GM19193 (cell line): Measurements from ENCODE around the gene COG6.

Experiments
- POLR2A ChIP-seq: IDR thresholded peaks from 4 replicates; pipeline ENCODE4 v1.6.1; 2011; ENCODE audit not compliant: insufficient read depth, insufficient read length; ENCODE audit errors: extremely low read depth

The COG6 gene

DNA sequence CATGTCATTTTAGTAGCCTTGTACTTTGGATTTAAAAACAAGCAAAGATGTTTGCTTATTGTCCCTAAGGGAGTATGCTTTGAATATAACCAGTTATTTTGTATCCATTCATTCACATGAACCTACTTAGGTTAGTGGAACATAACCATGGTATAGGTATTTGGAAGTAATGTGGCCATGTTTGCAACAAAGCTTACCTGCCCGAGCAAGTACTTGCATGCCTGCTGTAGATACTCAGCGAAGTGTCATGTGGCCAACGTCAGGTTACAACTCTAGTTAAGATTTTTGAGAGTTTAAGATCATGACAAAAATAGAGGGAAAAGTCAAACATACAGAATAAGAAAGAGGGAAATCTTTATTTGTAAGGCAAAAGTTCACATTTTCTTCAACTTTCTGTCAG, 57.2 kb downstream of the COG6 start:
- no peak for TF ChIP-seq POLR2A

DNA sequence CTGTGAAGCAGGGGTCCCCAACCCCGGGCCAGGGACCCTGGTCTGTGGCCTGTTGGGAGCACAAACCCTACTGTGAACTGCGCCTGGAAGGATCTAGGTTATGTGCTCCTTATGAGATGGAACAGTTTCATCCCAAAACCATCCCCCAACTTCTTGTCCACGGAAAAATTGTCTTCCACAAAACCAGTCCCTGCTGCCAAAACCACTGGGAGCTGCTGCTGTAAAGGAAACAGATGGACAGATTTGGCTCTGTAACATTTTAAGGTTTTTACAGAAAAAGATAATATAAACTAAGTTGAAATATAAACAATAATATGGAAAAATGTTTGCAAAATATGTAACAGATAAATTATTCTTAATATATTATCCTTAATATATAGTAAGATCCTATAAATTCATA, 73.7 kb downstream of the COG6 start:
- no peak for TF ChIP-seq POLR2A

DNA sequence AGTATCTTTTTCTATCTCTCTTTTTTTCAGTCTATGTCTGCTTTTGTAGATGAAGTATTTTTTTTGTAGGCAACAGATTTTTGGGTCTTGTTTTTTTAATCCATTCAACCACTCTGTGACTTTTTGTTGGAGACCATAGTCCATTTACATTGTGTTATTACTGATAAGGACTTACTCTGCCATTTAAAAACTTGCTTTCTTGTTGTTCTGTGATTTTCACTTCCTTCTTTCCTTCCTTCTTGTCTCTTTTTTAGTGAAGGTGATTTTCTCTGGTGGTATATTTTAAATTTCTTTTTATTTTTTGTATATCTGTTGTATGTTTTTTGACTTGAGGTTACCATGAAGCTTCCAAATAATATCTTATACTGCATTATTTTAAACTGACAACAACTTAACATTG, 79.5 kb downstream of the COG6 start:
- TF ChIP-seq POLR2A = no peak

DNA sequence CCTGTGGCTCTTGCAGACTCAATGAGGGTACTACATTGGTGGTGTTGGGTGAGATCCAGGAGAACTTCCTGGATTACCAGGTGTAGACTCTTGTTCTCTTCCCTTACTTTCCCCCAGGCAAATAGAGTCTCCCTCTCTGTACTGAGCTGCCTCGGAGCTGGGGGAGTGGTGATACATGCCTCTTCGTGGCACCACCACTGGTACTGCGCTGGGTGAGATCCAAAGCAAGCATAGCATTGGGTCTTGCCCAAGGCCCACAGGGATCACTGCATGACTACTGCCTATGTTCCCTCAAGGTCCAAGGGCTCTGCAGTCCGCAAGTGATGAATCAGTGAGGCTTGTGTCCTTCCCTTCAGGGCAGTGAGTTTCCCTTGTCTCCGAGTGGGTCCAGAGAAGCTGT, 81.6 kb downstream of the COG6 start:
- TF ChIP-seq POLR2A = no peak

DNA sequence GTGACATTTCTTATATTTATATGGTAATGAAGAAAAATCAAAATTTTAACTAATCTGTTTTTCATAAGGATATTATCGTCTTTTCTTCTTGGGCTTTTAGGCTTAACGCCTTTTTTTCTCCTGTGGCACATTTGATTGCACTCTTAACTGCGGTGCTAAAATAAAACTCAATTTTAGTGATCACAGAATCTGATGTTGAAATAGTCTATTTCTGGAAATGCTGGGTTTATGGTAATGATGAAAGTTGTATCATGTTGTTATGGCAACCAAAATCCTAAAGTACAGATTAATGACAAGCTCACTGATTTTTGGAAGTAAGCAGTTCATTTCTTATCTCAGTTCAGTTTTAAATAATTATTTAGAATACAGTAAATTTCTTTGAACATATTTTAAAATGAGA, 85.3 kb downstream of the COG6 start:
- TF ChIP-seq POLR2A = no peak

DNA sequence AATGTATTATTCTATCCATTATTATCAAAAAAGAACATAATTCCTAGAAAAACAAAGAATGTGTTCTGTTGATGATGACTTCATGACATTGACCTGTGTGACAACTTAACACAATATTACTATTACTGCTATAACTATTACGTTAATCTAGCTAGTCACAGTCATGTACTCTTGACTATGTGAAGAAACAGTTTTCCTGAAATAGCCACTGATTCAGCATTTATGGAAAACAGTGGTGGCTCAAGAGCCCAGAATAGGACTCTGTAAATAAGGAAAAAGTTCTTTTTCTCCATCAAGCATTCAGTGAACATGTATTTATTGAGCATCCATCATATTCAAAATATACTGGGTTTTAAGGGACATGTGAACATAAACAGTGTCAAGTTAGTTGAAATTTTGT, 93.5 kb downstream of the COG6 start:
- TF ChIP-seq POLR2A = no peak

DNA sequence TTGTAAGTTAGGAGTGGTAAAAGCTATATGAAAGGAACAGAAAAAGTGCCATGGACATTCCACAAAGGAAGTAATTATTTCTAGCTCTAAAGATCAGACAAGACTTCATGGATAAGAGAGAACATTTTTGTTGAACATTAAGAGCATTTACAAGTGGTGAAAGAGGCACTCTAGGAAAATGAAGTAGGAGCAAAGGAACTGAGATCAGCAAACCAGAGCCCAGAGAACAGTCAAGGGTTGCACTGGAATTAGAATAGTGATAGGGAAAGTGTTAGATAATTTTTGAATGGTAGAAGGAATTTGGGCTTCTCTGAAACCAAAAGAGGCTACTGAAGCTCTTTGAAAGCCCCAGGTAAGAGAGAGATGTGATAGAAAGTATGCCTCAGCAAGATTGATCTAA, 94.1 kb downstream of the COG6 start:
- TF ChIP-seq POLR2A = no peak

DNA sequence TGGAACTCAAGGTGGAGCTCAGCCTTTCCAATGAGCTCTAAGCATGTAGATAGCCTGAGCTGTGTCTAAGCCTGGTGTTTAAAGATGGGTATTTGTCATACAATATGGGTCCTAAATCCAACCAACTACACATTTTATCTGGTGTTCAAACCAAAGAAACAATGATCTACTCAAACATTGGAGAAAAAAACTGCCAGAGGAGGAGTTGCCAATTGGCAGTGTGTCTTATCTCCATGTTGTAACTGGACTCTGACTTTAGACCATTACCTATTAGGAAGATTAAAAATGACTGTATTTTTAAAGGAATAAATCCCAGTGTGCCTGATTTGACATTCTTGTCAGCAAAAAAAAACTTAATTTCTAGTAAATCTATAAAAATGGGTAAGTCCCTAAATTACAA, 96.3 kb downstream of the COG6 start:
- TF ChIP-seq POLR2A = no peak

DNA sequence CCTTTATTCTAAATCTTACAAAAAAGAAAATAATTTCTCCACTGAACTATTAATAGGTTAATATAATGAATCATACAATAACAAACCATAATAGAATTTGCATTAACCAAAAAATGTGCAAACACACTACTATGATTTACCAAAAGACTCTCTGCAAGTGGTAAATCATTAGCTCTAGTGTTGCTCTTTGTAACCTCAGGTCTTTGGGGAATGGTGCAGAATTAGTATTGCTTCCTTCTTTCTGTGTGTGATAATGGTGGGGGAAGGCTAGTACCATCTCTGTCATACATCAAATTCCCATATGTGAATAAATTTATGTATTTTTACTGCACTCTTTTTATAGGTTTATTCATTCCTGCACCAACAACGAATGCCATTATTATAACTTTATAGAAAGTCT, 105.1 kb downstream of the COG6 start:
- no peak for TF ChIP-seq POLR2A

DNA sequence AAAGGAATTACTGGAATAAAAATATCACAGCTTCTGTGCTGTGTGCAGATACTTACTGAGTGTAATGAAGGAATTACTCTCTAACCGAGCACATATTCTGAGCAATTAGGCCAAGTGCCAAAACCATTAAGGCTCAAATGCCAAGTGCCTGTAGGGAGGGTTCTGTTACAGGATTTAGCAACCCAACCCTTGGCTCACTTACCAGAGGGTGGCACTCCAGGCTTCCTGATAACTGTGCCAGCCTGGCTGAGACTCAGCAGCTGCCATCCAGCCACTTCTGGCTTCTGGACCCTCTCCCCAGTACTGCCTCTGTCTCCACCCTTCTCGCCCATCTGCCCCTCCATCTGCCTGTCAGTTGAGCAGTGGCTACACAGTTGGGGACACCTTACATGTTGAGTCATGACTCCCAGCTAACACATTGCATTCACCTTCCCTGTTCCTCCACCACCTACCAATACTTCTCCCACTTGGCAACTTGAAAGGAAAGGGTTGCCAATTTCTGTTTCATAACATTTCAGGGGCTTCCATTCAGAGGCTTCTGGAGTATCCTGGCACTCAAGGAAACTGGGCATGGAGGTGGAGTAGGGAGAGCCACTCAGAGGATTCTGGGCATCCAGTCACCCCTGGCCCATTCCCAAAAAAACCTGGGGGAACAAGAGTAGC, 110.5 kb downstream of the COG6 start:
- no peak for TF ChIP-seq POLR2A

DNA sequence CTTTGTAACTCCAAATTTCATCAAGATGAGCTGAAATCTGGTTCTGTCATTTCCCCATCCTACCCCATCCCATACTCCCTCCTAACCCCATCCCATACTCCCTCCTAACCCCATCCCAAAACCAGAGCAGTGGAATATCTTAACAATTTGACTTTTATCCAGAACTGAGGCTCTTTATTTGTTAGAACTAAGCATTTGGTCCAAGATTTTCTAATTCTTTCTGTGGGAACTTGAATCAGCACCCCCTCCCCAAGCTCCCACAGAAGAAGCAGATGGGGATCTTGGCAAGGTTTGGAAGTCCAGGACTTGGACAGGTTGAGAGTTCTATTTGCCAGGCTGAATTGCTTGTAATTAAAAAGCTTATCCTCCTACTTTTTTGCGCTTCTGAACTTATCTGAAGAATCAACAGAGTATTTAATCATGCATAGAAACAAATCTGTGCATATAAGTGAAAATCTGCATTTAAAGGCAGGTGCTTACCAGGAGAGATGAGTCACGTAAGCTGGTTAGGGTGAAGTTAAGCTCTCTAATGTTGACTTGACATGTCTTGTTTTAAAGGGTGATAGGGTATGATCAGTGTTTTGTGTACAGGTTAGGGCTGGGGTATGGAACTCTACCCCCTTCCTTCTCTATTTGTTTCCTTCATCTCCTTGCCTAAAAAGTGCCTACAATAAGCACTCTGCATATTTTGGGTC, 111.1 kb downstream of the COG6 start:
- TF ChIP-seq POLR2A = no peak

DNA sequence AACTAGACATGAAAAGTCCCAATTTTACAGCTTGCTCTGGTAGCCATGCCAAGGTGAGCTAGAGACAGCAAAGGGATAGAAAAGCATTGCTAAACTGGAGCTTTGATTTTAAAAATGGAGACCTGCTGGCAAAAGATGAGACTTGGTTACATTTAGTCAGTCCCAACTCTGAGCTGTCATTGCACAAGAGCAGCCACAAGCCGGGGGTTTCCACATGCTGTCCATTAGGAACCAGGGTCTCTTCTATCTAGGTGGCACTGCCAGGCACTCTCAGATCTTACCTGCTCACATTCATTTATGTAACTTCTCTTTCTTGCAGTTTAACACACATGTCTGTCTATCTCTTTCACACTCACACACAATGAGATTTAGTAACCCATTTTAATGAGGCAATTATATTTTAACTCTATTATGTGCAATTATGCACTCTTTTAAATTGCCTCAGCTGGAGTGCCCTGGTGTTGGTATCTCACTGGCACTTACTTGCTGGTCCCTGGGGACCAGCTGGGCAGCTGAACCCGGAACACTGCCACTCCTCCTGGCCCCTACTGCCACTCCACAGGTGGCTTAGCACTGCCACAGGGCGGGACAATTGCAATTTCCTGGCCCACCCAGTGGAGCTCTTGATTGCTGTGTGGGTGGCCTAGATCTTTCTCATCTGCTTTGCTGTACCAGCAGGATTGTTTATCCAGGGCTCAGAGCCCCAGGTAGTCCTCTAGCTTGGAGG, 112.5 kb downstream of the COG6 start:
- no peak for TF ChIP-seq POLR2A

DNA sequence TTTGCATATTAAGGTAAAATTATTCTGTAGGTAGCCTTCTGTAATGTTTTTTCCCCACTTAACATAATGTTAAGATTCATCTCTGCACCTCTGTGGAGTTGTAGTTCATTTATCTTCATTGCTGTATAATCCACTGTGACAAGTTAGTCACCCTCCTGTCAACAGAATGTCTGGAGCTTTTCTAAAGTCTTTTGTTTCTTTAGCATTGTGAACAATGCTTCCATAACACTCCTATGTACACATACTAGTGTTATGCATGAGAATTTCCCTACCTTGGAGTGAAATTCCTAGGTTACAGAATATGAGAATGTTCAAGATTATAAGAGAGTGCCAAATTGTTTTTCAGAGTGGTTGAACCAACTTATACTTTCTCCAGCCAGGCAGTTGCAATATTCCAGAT, 113.5 kb downstream of the COG6 start:
- no peak for TF ChIP-seq POLR2A

DNA sequence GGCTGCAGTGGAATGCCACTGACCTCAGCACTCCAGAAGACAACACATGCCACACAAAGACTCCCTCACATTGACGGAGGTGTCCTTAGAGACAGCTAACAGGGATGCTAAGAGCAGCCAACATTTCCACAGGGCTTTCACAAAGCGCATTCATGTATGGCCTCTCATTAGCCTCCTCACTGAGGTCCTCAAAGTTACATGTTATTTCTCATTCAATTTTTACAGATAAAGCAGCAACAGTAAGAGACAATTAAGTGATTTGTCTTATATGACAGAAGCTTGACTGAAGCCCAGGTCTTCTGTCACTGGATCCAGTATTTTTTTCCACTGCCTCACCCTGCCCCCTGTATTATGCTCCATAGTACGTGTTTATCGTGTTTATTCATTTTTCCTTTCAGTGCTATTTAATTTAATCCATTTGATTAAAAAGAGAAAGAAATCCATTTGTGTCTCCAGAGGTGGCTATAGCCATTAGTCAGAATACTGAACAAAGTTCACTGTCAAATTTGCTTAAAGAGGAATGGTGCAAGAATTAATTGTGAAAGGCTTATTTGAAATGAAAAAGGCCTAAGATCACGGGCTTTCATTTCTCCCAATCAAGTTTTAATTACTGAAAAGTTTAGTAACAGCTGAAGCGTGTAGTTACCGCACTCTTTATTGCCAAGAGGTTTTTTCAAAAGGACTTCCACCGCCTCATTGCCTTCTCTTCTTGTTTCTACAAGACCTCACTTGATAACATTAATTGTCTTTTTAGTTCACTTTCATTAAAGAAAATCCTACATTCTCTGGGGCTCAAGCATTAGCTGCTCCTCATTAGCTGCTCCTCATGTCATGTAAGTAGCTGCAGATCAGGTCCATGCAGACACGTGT, 115.0 kb downstream of the COG6 start:
- no peak for TF ChIP-seq POLR2A

DNA sequence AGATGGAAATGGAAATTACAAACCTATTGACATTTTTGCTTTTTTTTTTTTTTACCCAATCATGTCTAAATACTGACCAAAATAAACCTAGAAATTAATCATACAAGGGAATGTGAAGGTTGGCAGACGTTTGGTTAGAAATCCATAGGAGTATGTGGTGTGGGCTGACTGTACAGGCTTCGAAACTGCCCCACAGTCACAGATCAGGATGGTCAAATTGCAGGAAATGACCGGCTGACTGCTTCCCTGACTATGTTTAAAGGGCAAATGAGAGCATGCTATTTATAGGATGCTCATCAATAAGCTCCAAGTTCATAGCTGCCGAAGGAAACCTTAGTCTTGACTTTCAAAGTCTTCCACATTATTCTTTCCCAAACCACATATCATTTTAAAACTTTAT, 118.4 kb downstream of the COG6 start:
- no peak for TF ChIP-seq POLR2A

DNA sequence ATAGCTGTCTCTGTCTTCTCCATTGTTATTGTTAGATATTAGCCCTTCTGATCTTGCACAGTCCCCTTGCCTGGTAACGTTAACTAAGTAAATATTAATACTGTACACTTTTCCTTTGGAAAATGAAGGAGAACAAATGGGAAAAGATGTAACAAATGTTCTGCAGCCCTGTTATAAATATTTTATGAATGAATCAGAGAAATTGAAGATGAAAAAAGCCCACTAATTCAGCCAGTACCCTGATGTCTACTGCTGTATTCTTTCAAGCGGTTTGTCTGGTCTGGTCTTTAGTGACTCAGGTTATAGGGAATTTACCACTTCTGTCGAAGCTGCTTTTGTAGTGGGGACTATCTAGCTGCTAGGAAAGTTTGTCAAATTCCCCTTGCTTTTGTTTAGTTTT, 121.0 kb downstream of the COG6 start:
- TF ChIP-seq POLR2A = no peak

DNA sequence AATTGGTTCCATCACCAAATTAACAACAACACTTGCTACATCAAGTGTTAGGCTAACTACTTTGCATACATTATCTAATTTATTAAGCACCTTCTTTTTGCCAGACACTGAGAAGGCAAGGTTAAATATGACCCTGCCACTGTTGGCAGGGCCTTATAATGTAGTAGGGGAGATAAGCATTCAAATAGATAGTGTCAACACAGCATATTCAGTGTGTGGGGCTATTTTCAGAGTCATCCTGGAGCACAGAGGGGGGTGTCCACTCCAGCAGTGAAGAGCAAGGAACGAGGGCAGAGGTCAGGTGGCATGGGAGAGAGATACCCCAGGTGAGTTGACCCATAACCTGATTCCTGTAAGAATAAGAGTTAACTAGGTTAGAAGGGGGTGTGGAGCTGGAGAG, 121.6 kb downstream of the COG6 start:
- TF ChIP-seq POLR2A = no peak
